GM12878 (cell line): ENCODE measurements around the gene WDR45B. TPM values are rescaled to one million over a fixed set of nuclear protein-coding genes. Genes with fewer than 3 reads are reported as not detected.

Experiments used
- ATAC-seq: fragments of 200-7000 bp; cut with Tn5 transposase; 3 replicates; pipeline ENCODE4 v1.9.1; 2020; ENCODE audit warnings: mild to moderate bottlenecking, moderate library complexity
- BruUV-seq: library from RNA; stranded (reverse); fragments of 400-500 nt; replicated peaks from 2 replicates; lab custom pipeline; 2021; lab: Mats Ljungman, UMichigan
- CTCF ChIA-PET: fragments of 300-600 bp; sonication (Branson Sonifier 250); formaldehyde crosslinking; extraction: SDS; loops from one replicate; lab custom pipeline; 2021; ENCODE audit warnings: inconsistent platforms; lab: Yijun Ruan, JAX
- POLR2A ChIA-PET: fragments of 350-600 bp; formaldehyde crosslinking; extraction: SDS; loops from one replicate; lab custom pipeline; 2021; ENCODE audit warnings: inconsistent platforms; lab: Charles Lee
- RAD21 ChIA-PET: fragments of 300-600 bp; sonication (Branson Sonifier 250); formaldehyde crosslinking; loops from one replicate; lab custom pipeline; 2023; ENCODE audit warnings: antibody characterized with exemption; ENCODE audit not compliant: unreplicated experiment; lab: Charles Lee
- SMC1A ChIA-PET: fragments of 300-600 bp; sonication (Branson Sonifier 250); formaldehyde crosslinking; loops from one replicate; lab custom pipeline; 2023; ENCODE audit not compliant: unreplicated experiment, uncharacterized antibody; lab: Charles Lee
- DNase-seq: peaks from one replicate; pipeline ENCODE4 v3.0.0-alpha.2; 2011; ENCODE audit warnings: low read depth, low spot score
- FAIRE-seq: peaks from 3 replicates; lab custom pipeline; 2011; peaks lifted over from hg19 to GRCh38; lab: Jason Lieb, UNC
- H2AFZ ChIP-seq: 2 replicates; pipeline ENCODE4 v1.6.0; 2011; ENCODE audit warnings: low read depth, low read length, control low read depth; ENCODE audit not compliant: control insufficient read depth
- H3K27ac ChIP-seq: 2 replicates; pipeline ENCODE4 v1.5.1; 2011; ENCODE audit warnings: control low read depth; ENCODE audit not compliant: control insufficient read depth, insufficient read depth
- H3K27me3 ChIP-seq, 2 experiments: replicated peaks in 1 of 2; 2 replicates each; pipeline versions ENCODE4 v1.6.0 to v1.6.1; 2011; ENCODE audit warnings: low read length in 1 of 2; ENCODE audit not compliant: control insufficient read depth in 2 of 2, insufficient read depth in 2 of 2
- H3K36me3 ChIP-seq, 2 experiments: 2 replicates each; pipeline ENCODE4 v1.5.1; 2011; ENCODE audit warnings: low read length in 1 of 2; ENCODE audit not compliant: control insufficient read depth in 2 of 2, insufficient read depth in 2 of 2
- H3K4me1 ChIP-seq: 2 replicates; pipeline ENCODE4 v1.6.1; 2011; ENCODE audit warnings: mild to moderate bottlenecking, low read length, moderate library complexity, mixed read lengths; ENCODE audit not compliant: control insufficient read depth, insufficient read depth
- H3K4me2 ChIP-seq: 2 replicates; pipeline ENCODE4 v1.6.0; 2011; ENCODE audit warnings: control low read depth; ENCODE audit not compliant: control insufficient read depth, insufficient read depth
- H3K4me3 ChIP-seq: fragments of 200-600 bp; sonication (generic); 2 replicates; pipeline ENCODE4 v1.5.1; 2016
- H3K79me2 ChIP-seq: 2 replicates; pipeline ENCODE4 v1.6.0; 2011; ENCODE audit warnings: low read length; ENCODE audit not compliant: control insufficient read depth, insufficient read depth
- H3K9ac ChIP-seq: 2 replicates; pipeline ENCODE4 v1.8.0; 2011; ENCODE audit warnings: low read length, control low read depth, mixed read lengths; ENCODE audit not compliant: control insufficient read depth, insufficient read depth
- H3K9me3 ChIP-seq: replicated peaks from 3 replicates; pipeline ENCODE4 v1.5.1; 2011; ENCODE audit warnings: mild to moderate bottlenecking, low read length; ENCODE audit not compliant: control insufficient read depth, insufficient read depth
- H4K20me1 ChIP-seq: 2 replicates; pipeline ENCODE4 v1.6.0; 2011; ENCODE audit not compliant: control insufficient read depth, insufficient read depth
- CEBPB ChIP-seq, 2 experiments: fragments of 150-350 bp in 1 of 2; IDR thresholded peaks; 2 replicates each; pipeline ENCODE4 v1.6.1; 2012 to 2014; ENCODE audit warnings: low read depth in 2 of 2, low read length in 2 of 2, borderline replicate concordance in 1 of 2, inconsistent platforms in 1 of 2
- CHD1 ChIP-seq: IDR thresholded peaks from 2 replicates; pipeline ENCODE4 v1.6.1; 2012; ENCODE audit warnings: low read depth, low read length, improper control_type of control experiment
- CUX1 ChIP-seq: IDR thresholded peaks from 2 replicates; pipeline ENCODE4 v1.6.1; 2012; ENCODE audit warnings: improper control_type of control experiment, low read depth, low read length; ENCODE audit not compliant: insufficient replicate concordance
- JUND ChIP-seq: IDR thresholded peaks from 2 replicates; pipeline ENCODE4 v1.6.1; 2012; ENCODE audit warnings: low read depth, mild to moderate bottlenecking, low read length, improper control_type of control experiment, moderate library complexity
- MYB ChIP-seq: fragments of 150-350 bp; IDR thresholded peaks from 2 replicates; pipeline ENCODE4 v1.6.1; 2014; ENCODE audit warnings: mild to moderate bottlenecking, low read depth, low read length, borderline replicate concordance
- NFXL1 ChIP-seq: fragments of 450-650 bp; IDR thresholded peaks from 2 replicates; pipeline ENCODE4 v1.6.1; 2017; ENCODE audit warnings: antibody characterized with exemption, mild to moderate bottlenecking, borderline replicate concordance
- NR2C1 ChIP-seq: fragments of 450-650 bp; IDR thresholded peaks from 2 replicates; pipeline ENCODE4 v1.6.1; 2017; ENCODE audit warnings: antibody characterized with exemption, mild to moderate bottlenecking, moderate library complexity
- PKNOX1 ChIP-seq: fragments of 450-650 bp; IDR thresholded peaks from 2 replicates; pipeline ENCODE4 v1.6.1; 2016; ENCODE audit warnings: mild to moderate bottlenecking
- RAD21 ChIP-seq: IDR thresholded peaks from 2 replicates; pipeline ENCODE4 v1.6.1; 2011; ENCODE audit warnings: mild to moderate bottlenecking, low read depth, low read length, moderate library complexity; ENCODE audit not compliant: insufficient read depth
- ZBTB33 ChIP-seq: fragments of 450-650 bp; IDR thresholded peaks from 2 replicates; pipeline ENCODE4 v1.6.1; 2017; ENCODE audit warnings: mild to moderate bottlenecking
- ZNF24 ChIP-seq: fragments of 450-650 bp; IDR thresholded peaks from 2 replicates; pipeline ENCODE4 v1.6.1; 2017; ENCODE audit warnings: antibody characterized with exemption, mild to moderate bottlenecking
- ZNF592 ChIP-seq: fragments of 450-650 bp; IDR thresholded peaks from 2 replicates; pipeline ENCODE4 v1.6.1; 2017; ENCODE audit warnings: mild to moderate bottlenecking, moderate library complexity
- WGBS: methylation state at CpG from one replicate; pipeline ENCODE4 v1.1.6; 2016; ENCODE audit warnings: low lambda C conversion rate; ENCODE audit not compliant: insufficient replicate concordance, insufficient coverage; ENCODE audit errors: missing lambda C conversion rate; 5-methylcytosine and 5-hydroxymethylcytosine counted together
- in situ Hi-C: fragments of 300-500 bp; cut with MboI; formaldehyde crosslinking; loops from 9 replicates; pipeline ENCODE4 v1.14.3; 2018; ENCODE audit warnings: mixed read lengths
- intact Hi-C: fragments of 100-400 bp; cut with micrococcal nuclease; formaldehyde crosslinking; loops from one replicate; pipeline ENCODE4 v1.14.2; 2022; ENCODE audit not compliant: unreplicated experiment
- polyA plus RNA-seq, 11 experiments: library from polyadenylated mRNA; depleted of rRNA in 4 of 11; unstranded in 6 of 11; stranded (reverse) in 5 of 11; fragments of >200 nt; fragmentation: Nextera tagmentation in 4 of 11; fragmentation: Illumina TruSeq in 1 of 11; extraction: Ambion mirVana in 4 of 11; extraction: Trizol in 1 of 11; gene quantifications; 1 replicate in 1 of 11; 2 replicates in 10 of 11; pipeline versions ENCODE4 v1.2.1 to v1.2.3, GENCODE V29; 2011 to 2016; ENCODE audit warnings: inconsistent platforms in 2 of 11, missing spikeins in 2 of 11, low read depth in 1 of 11
- total RNA-seq, 4 experiments: library from RNA; depleted of rRNA in 3 of 4; stranded (reverse); fragments of >200 nt in 3 of 4; fragmentation: Illumina TruSeq in 1 of 4; extraction: Trizol in 1 of 4; gene quantifications; 2 replicates each; pipeline versions ENCODE4 v1.2.1 to v1.2.3, GENCODE V29; 2013 to 2021

Gene WDR45B
- total and polyA plus RNA-seq, 10 of the 15 experiments (the other 5 are each of a cell fraction or from before 2014, with no cell fraction given), result 1.0 to 73.7 (median 26.6) TPM

GRCh38 chr17:82596296-82596695, 51.9 kb downstream of the WDR45B start:
- intact Hi-C loops, result no loop called here
- in situ Hi-C loops, result no loop called here
- ATAC-seq, result no peak
- CTCF ChIA-PET, result no interaction called here
- FAIRE-seq, result no peak
- 91% methylated on average over 16 of the region's 16 CpGs for WGBS
- SMC1A ChIA-PET, result no interaction called here
- Histone ChIP-seq H2AFZ (no peak overlapping the region), H3K4me2 (no peak overlapping the region), H3K79me2 (no peaks in the 10 kb centered on the region; the same call in 1 of the 2 replicates), H3K9ac (no peak overlapping the region), H3K27ac (no peak overlapping the region), H3K9me3 (no peaks in the 10 kb centered on the region), H3K27me3 (no peaks in the 10 kb centered on the region), H3K4me1 (peaks cover 24% of the 10 kb centered on the region), H4K20me1 (no peaks in the 10 kb centered on the region), H3K36me3 (peaks cover 14 to 27% of the 10 kb centered on the region in 2 experiments; a peak in 3 of 4 replicates), H3K4me3 (no peak overlapping the region)
- DNase-seq, result no peak
- BruUV-seq, result no TSS peak
- POLR2A ChIA-PET, result no interaction called here
- RAD21 ChIA-PET, result no interaction called here
- TF ChIP-seq ZBTB33 (no peak), NR2C1 (no peak), PKNOX1 (no peak), CEBPB (IDR thresholded peaks at IDR 0.05; ENCODE audit: borderline replicate concordance in 1 of 2, low read depth in 2 of 2, low read length in 2 of 2) (no peak), NFXL1 (no peak), ZNF592 (no peak), RAD21 (no peak), MYB (no peak), ZNF24 (no peak), CHD1 (no peak), JUND (no peak), CUX1 (no peak)
